Measurements from ENCODE around the gene CPNE2. TPM values are rescaled to one million over a fixed set of nuclear protein-coding genes. Genes with fewer than 3 reads are reported as not detected.

Gene CPNE2
- total and polyA plus RNA-seq, 10 of the 15 experiments (the other 5 are each of a cell fraction or from before 2014, with no cell fraction given), result 3.1 to 22.1 (median 9.9) TPM

DNA sequence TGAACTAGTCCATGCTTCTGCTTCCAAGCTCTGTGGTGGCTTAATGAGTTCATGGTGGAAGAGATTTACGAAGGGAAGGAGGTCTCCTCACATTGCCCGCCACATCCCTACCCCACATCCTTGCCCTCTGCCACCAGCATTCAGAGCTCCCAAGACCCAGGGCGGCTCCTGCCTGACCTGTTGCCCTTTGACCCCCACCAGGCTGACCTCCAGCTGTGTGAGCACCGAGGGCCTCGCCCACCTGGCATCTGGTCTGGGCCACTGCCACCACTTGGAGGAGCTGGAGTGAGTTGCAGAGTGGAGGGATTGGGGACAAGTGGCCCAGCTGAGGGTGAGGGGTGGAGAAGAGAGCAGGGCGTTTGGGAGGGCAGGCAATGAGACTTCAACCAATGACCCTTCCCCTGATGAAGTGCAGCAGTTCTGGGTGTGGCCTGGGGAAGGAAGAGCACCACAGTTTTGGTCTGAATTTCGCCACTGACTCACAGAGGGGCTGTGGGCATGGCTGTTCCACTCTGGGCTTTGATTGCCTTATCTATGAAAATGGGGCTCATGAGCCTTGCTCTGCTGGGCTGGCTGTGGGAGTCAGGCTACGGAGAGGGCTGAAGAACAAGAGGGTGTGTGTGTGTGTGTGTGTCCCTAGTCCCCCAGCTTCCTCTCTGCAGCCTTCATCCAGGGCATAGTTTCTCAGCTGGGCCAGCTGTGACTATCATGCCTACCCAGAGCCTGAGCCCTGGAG is 22.6 kb upstream of the CPNE2 start:
- Histone ChIP-seq H3K27ac (ENCODE audit: control insufficient read depth, insufficient read depth) (no peak overlapping the region), H3K79me2 (ENCODE audit: control insufficient read depth, insufficient read depth, low read length) (no peaks in the 10 kb centered on the region), H3K4me2 (ENCODE audit: control insufficient read depth, insufficient read depth) (no peak overlapping the region), H4K20me1 (ENCODE audit: control insufficient read depth, insufficient read depth) (no peaks in the 10 kb centered on the region), H2AFZ (ENCODE audit: control insufficient read depth, low read depth, low read length) (no peak overlapping the region), H3K27me3 (replicated peaks in 1 of 2; ENCODE audit: control insufficient read depth in 2 of 2, insufficient read depth in 2 of 2, low read length in 1 of 2) (no peaks in the 10 kb centered on the region), H3K9ac (ENCODE audit: control insufficient read depth, insufficient read depth, low read length) (no peak overlapping the region), H3K9me3 (replicated peaks; ENCODE audit: control insufficient read depth, insufficient read depth, low read length) (no peaks in the 10 kb centered on the region), H3K36me3 (ENCODE audit: control insufficient read depth in 2 of 2, insufficient read depth in 2 of 2, low read length in 1 of 2) (no peaks in the 10 kb centered on the region; a peak in 1 of 4 replicates), H3K4me3 (no peak overlapping the region), H3K4me1 (ENCODE audit: control insufficient read depth, insufficient read depth, low read length) (peaks cover 17% of the 10 kb centered on the region)
- ATAC-seq, result no peak
- in situ Hi-C loops (cut with MboI) (no loop called here), intact Hi-C loops (cut with micrococcal nuclease; ENCODE audit: unreplicated experiment) (no loop called here)
- 87% methylated on average over 8 of the region's 8 CpGs for WGBS (ENCODE audit: insufficient coverage, insufficient replicate concordance, low lambda C conversion rate, missing lambda C conversion rate)
- ChIA-PET SMC1A (ENCODE audit: uncharacterized antibody, unreplicated experiment) (interaction anchor here (1.0 to 1.1 kb wide), 2 partner anchors 8 to 18 kb away, joined by 3 read pairs; no protein-coding TSS in a partner anchor), POLR2A (interaction anchor here (0.6 kb wide), 1 partner anchor 14 kb away, joined by 3 read pairs; no protein-coding TSS in a partner anchor), CTCF (interaction anchor here (0.7 to 1.5 kb wide), 4 partner anchors 13 to 106 kb away, joined by 3 to 4 read pairs (median 3); no protein-coding TSS in a partner anchor), RAD21 (ENCODE audit: unreplicated experiment) (interaction anchor here (0.9 kb wide), 1 partner anchor 103 kb away, joined by 3 read pairs; no protein-coding TSS in a partner anchor)
- no peak for DNase-seq (ENCODE audit: low read depth, low spot score)
- no peak for TF ChIP-seq BRCA1 (IDR thresholded peaks at IDR 0.05; ENCODE audit: low read depth, low read length)
- no peak for TF ChIP-seq SUZ12 (IDR thresholded peaks at IDR 0.05; ENCODE audit: unreplicated experiment)
- 0 out of 2 replicates have a peak, but pooled peaks have one; percentile 31 for TF ChIP-seq NR2F1 (conservative IDR thresholded peaks at IDR 0.05)
- no peak for TF ChIP-seq SMC3 (IDR thresholded peaks at IDR 0.05; ENCODE audit: borderline replicate concordance, low read length)
- no peak for TF ChIP-seq FOS (IDR thresholded peaks at IDR 0.05; ENCODE audit: borderline replicate concordance, extremely low read depth, insufficient read length)
- no peak for TF ChIP-seq ZNF24 (IDR thresholded peaks at IDR 0.05)
- FAIRE-seq, result no peak
- BruUV-seq (replicated peaks), result no TSS peak

DNA sequence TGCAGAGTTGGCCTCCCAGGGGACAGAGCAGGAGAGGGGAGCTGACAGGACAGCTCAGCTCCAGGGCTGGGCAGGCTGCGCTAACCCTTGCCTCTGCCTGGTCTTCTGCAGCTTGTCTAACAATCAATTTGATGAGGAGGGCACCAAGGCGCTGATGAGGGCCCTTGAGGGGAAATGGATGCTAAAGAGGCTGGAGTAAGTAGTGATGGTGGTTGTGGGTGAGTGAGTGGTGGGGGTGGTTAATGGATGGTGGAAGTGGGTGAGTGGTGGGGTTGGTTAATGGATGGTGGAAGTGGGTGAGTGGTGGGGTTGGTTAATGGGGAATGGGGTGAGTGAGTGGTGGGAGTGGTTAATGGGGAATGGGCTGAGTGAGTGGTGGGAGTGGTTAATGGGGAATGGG is 22.0 kb upstream of the CPNE2 start:
- H3K36me3 ChIP-seq (ENCODE audit: control insufficient read depth in 2 of 2, insufficient read depth in 2 of 2, low read length in 1 of 2), result no peaks in the 10 kb centered on the region; a peak in 1 of 4 replicates
- no TSS peak for BruUV-seq (replicated peaks)
- no peak overlapping the region for H3K27ac ChIP-seq (ENCODE audit: control insufficient read depth, insufficient read depth)
- ATAC-seq, result no peak
- H3K9me3 ChIP-seq (replicated peaks; ENCODE audit: control insufficient read depth, insufficient read depth, low read length), result no peaks in the 10 kb centered on the region
- no peak overlapping the region for H3K4me3 ChIP-seq
- WGBS (ENCODE audit: insufficient coverage, insufficient replicate concordance, low lambda C conversion rate, missing lambda C conversion rate), result 97% methylated on average over 2 of the region's 2 CpGs
- H3K9ac ChIP-seq (ENCODE audit: control insufficient read depth, insufficient read depth, low read length), result no peak overlapping the region
- FAIRE-seq, result no peak
- H3K27me3 ChIP-seq (replicated peaks in 1 of 2; ENCODE audit: control insufficient read depth in 2 of 2, insufficient read depth in 2 of 2, low read length in 1 of 2), result no peaks in the 10 kb centered on the region
- ChIA-PET POLR2A (no interaction called here), SMC1A (ENCODE audit: uncharacterized antibody, unreplicated experiment) (interaction anchor here (1.1 kb wide), 1 partner anchor 9 kb away, joined by 3 read pairs; no protein-coding TSS in a partner anchor), CTCF (no interaction called here), RAD21 (ENCODE audit: unreplicated experiment) (no interaction called here)
- peaks cover 17% of the 10 kb centered on the region for H3K4me1 ChIP-seq (ENCODE audit: control insufficient read depth, insufficient read depth, low read length)
- in situ Hi-C loops (cut with MboI), result no loop called here
- intact Hi-C loops (cut with micrococcal nuclease; ENCODE audit: unreplicated experiment), result no loop called here
- H3K4me2 ChIP-seq (ENCODE audit: control insufficient read depth, insufficient read depth), result no peak overlapping the region
- H2AFZ ChIP-seq (ENCODE audit: control insufficient read depth, low read depth, low read length), result no peak overlapping the region
- no peak for DNase-seq (ENCODE audit: low read depth, low spot score)
- no peaks in the 10 kb centered on the region for H3K79me2 ChIP-seq (ENCODE audit: control insufficient read depth, insufficient read depth, low read length)
- H4K20me1 ChIP-seq (ENCODE audit: control insufficient read depth, insufficient read depth), result no peaks in the 10 kb centered on the region
- TF ChIP-seq KDM1A (IDR thresholded peaks at IDR 0.05; ENCODE audit: borderline replicate concordance), result no peak
- TF ChIP-seq, protein P1, sequence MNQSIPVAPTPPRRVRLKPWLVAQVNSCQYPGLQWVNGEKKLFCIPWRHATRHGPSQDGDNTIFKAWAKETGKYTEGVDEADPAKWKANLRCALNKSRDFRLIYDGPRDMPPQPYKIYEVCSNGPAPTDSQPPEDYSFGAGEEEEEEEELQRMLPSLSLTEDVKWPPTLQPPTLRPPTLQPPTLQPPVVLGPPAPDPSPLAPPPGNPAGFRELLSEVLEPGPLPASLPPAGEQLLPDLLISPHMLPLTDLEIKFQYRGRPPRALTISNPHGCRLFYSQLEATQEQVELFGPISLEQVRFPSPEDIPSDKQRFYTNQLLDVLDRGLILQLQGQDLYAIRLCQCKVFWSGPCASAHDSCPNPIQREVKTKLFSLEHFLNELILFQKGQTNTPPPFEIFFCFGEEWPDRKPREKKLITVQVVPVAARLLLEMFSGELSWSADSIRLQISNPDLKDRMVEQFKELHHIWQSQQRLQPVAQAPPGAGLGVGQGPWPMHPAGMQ (IDR thresholded peaks at IDR 0.05; ENCODE audit: borderline replicate concordance), result no peak
- TF ChIP-seq MXI1 (IDR thresholded peaks at IDR 0.05; ENCODE audit: low read depth, low read length), result no peak
- TF ChIP-seq, protein P2, sequence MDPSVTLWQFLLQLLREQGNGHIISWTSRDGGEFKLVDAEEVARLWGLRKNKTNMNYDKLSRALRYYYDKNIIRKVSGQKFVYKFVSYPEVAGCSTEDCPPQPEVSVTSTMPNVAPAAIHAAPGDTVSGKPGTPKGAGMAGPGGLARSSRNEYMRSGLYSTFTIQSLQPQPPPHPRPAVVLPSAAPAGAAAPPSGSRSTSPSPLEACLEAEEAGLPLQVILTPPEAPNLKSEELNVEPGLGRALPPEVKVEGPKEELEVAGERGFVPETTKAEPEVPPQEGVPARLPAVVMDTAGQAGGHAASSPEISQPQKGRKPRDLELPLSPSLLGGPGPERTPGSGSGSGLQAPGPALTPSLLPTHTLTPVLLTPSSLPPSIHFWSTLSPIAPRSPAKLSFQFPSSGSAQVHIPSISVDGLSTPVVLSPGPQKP (IDR thresholded peaks at IDR 0.05; ENCODE audit: low read depth, low read length), result no peak
- TF ChIP-seq ZNF384 (IDR thresholded peaks at IDR 0.05; ENCODE audit: borderline replicate concordance, low read depth, low read length), result no peak
- TF ChIP-seq ZZZ3 (IDR thresholded peaks at IDR 0.05; ENCODE audit: control insufficient read depth, insufficient read length, low read depth), result no peak
- no peak for TF ChIP-seq TARDBP (IDR thresholded peaks at IDR 0.05; ENCODE audit: borderline replicate concordance)
- TF ChIP-seq ZNF622 (IDR thresholded peaks at IDR 0.05), result no peak
